Thoracic aorta (tissue), 2 donors: ENCODE data around the gene PTPA. TPM values are rescaled to one million over a fixed set of nuclear protein-coding genes. Genes with fewer than 3 reads are reported as not detected.

ENCODE experiments used
- ATAC-seq: fragments of 150-250 bp; one replicate; pipeline ENCODE4 v1.8.0; 2017; ENCODE audit warnings: low read depth; ENCODE audit not compliant: insufficient number of reproducible peaks, low FRiP score
- DNase-seq: peaks from one replicate; pipeline ENCODE4 v3.0.0-alpha.2; 2020; ENCODE audit warnings: low spot score
- H3K27ac ChIP-seq, 2 donors: fragments of 200-600 bp; sonication (generic); 1 replicate in 1 of 2; 2 replicates in 1 of 2; pipeline ENCODE4 v1.5.1; 2016; ENCODE audit warnings: mild to moderate bottlenecking in 2 of 2, moderate library complexity in 2 of 2
- H3K27me3 ChIP-seq: fragments of 200-600 bp; sonication (generic); replicated peaks from 2 replicates; pipeline ENCODE4 v1.6.0; 2016; ENCODE audit warnings: mild to moderate bottlenecking; ENCODE audit not compliant: insufficient read depth
- H3K36me3 ChIP-seq: fragments of 200-600 bp; sonication (generic); one replicate; pipeline ENCODE4 v1.5.1; 2016
- H3K4me1 ChIP-seq, 2 donors: fragments of 200-600 bp; sonication (generic); 1 replicate in 1 of 2; 2 replicates in 1 of 2; pipeline versions ENCODE4 v1.5.1 to v1.6.0; 2016; ENCODE audit warnings: low read depth in 2 of 2, mild to moderate bottlenecking in 1 of 2; ENCODE audit not compliant: control insufficient read depth in 1 of 2
- H3K4me3 ChIP-seq: fragments of 200-600 bp; sonication (generic); 2 replicates; pipeline ENCODE4 v1.5.1; 2016; ENCODE audit warnings: mild to moderate bottlenecking
- H3K9me3 ChIP-seq: fragments of 200-600 bp; sonication (generic); 2 replicates; pipeline ENCODE4 v1.5.1; 2016
- CTCF ChIP-seq: fragments of 200-600 bp; sonication (generic); IDR thresholded peaks from one replicate; pipeline ENCODE4 v1.5.1; 2019; ENCODE audit warnings: antibody characterized with exemption
- total RNA-seq, 2 donors: library from RNA; depleted of rRNA; stranded (reverse); fragments of >200 nt; gene quantifications; one replicate each; pipeline versions ENCODE4 v1.1.0 to v1.2.3, GENCODE V29; 2016

The PTPA gene
- total RNA-seq, 2 donors from 2014 or later: 72.2 to 93.3 TPM

- no peak for TF ChIP-seq CTCF
- Histone ChIP-seq H3K27me3 (no peaks in the 10 kb centered on the region), H3K9me3 (no peaks in the 10 kb centered on the region), H3K4me1 (no peaks in the 10 kb centered on the region), H3K27ac (no peak overlapping the region), H3K4me3 (no peak overlapping the region), H3K36me3 (peaks cover 34% of the 10 kb centered on the region)
- ATAC-seq (no peak), DNase-seq (no peak)
These were observed 8.2 kb upstream of the PTPA start for GRCh38 chr9:129102791-129103594.

GRCh38 chr9:129103595-129103965 lies 7.6 kb upstream of the PTPA start:
- H3K36me3 ChIP-seq: peaks cover 31% of the 10 kb centered on the region

DNA sequence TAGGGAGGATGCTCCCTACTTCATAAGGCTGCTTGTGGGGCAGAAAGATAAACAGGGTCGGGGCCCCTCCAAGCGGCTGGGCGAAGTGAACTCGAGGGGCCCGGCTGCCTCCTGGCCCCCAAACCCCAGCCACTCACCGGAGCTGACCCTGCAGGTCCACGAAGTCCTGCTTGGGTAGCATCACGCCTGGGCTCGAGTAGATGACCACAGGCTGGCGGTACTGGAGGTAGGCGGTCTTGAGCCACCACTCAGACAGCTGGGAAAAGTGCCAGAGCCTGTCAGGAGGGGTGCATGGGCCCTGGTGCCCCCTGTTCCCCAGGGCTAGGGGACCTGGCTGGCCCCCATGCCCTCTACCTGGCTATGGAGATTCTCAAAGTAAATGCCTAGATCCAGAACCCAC lies 7.2 kb upstream of the PTPA start:
- TF ChIP-seq CTCF: no peak

More at GRCh38 chr9:129103595-129103965, 7.6 kb upstream of the PTPA start:
- Histone ChIP-seq H3K27me3 (no peaks in the 10 kb centered on the region), H3K4me1 (peaks cover 0 to 3% of the 10 kb centered on the region in 2 donors), H3K4me3 (no peak overlapping the region), H3K9me3 (no peaks in the 10 kb centered on the region), H3K27ac (no peak overlapping the region)
- DNase-seq (no peak), ATAC-seq (no peak)
- no peak for TF ChIP-seq CTCF

GRCh38 chr9:129105857-129106694 lies 5.1 kb upstream of the PTPA start:
- no peak for ATAC-seq
- H3K4me3 ChIP-seq: no peak overlapping the region
- no peaks in the 10 kb centered on the region for H3K9me3 ChIP-seq
- TF ChIP-seq CTCF: no peak
- H3K4me1 ChIP-seq: peaks cover 7 to 18% of the 10 kb centered on the region in 2 donors
- H3K36me3 ChIP-seq: peaks cover 26% of the 10 kb centered on the region
- no peak overlapping the region for H3K27ac ChIP-seq
- no peaks in the 10 kb centered on the region for H3K27me3 ChIP-seq
- DNase-seq: no peak

More for the DNA sequence above, 7.2 kb upstream of the PTPA start:
- DNase-seq (no peak), ATAC-seq (no peak)
- Histone ChIP-seq H3K27me3 (no peaks in the 10 kb centered on the region), H3K9me3 (no peaks in the 10 kb centered on the region), H3K36me3 (peaks cover 31% of the 10 kb centered on the region), H3K4me3 (no peak overlapping the region), H3K27ac (no peak overlapping the region), H3K4me1 (peaks cover 0 to 8% of the 10 kb centered on the region in 2 donors)

DNA sequence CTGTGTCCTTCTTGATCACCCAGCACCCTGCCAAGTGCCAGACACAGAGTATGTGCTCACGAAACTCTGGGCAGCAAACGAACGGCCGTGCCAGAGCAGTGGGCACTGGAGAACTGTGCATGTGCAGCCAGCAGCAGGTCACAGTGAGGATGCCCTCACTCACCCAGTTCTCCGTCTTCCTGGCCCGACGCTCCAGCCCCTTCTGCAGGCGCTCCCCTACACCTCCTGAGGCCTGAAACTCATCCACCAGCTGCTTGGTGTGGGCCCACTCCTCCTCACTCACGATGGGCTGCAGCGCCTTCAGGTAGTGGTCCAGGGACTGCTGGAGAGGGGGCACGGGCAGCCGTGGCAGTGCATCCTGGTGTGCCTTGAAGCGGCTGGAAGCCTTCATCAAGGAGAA lies 3.6 kb upstream of the PTPA start:
- no peak for TF ChIP-seq CTCF

More for the DNA sequence above, 3.6 kb upstream of the PTPA start:
- Histone ChIP-seq H3K4me1 (peaks cover 15 to 26% of the 10 kb centered on the region in 2 donors), H3K27me3 (no peaks in the 10 kb centered on the region), H3K9me3 (no peaks in the 10 kb centered on the region), H3K36me3 (peaks cover 14% of the 10 kb centered on the region), H3K27ac (no peak overlapping the region), H3K4me3 (no peak overlapping the region)
- no peak for ATAC-seq
- no peak for DNase-seq
